Progenitor cell of endocrine pancreas (in vitro differentiated cells): Measurements from ENCODE around the gene MUC3A. TPM values are rescaled to one million over a fixed set of nuclear protein-coding genes. Genes with fewer than 3 reads are reported as not detected.

Experiments used
- DNase-seq: peaks from one replicate; pipeline ENCODE4 v3.0.0; 2021; ENCODE audit warnings: low spot score; ENCODE audit not compliant: unreplicated experiment
- H3K27ac Mint-ChIP-seq: 2 replicates; pipeline ENCODE4 v1.8.0; 2021; ENCODE audit warnings: mild to moderate bottlenecking, moderate library complexity, mixed read lengths
- H3K27me3 Mint-ChIP-seq: 2 replicates; pipeline ENCODE4 v1.8.0; 2021; ENCODE audit warnings: mixed read lengths
- H3K36me3 Mint-ChIP-seq: 2 replicates; pipeline ENCODE4 v1.8.0; 2022; ENCODE audit warnings: mixed read lengths; ENCODE audit not compliant: insufficient read depth
- H3K4me1 Mint-ChIP-seq: 2 replicates; pipeline ENCODE4 v1.8.0; 2021; ENCODE audit warnings: low read depth, mixed read lengths
- H3K4me3 Mint-ChIP-seq: 2 replicates; pipeline ENCODE4 v1.8.0; 2021; ENCODE audit warnings: low read depth, mild to moderate bottlenecking, moderate library complexity, mixed read lengths
- H3K9me3 Mint-ChIP-seq: 2 replicates; pipeline ENCODE4 v1.8.0; 2021; ENCODE audit warnings: low read depth, mixed read lengths
- CTCF ChIP-seq: fragments of 200-600 bp; sonication (generic); IDR thresholded peaks from one replicate; pipeline ENCODE4 v1.5.0; 2021; ENCODE audit warnings: antibody characterized with exemption, mild to moderate bottlenecking; ENCODE audit not compliant: unreplicated experiment
- total RNA-seq: library from RNA; stranded (reverse); gene quantifications from 2 replicates; pipeline ENCODE4 v1.2.1, GENCODE V29; 2021

The MUC3A gene
- total RNA-seq, 1 donor from 2014 or later: 2.0 TPM

- Mint-ChIP-seq H3K36me3 (no peaks in the 10 kb centered on the region), H3K9me3 (no peaks in the 10 kb centered on the region), H3K4me1 (no peaks in the 10 kb centered on the region), H3K27ac (no peak overlapping the region), H3K4me3 (no peak overlapping the region), H3K27me3 (peaks cover 25% of the 10 kb centered on the region)
- no peak for TF ChIP-seq CTCF
- no peak for DNase-seq
These were observed 10.6 kb downstream of the MUC3A start for GRCh38 chr7:100959894-100960293.

GRCh38 chr7:100962537-100962936 lies 13.2 kb downstream of the MUC3A start:
- TF ChIP-seq CTCF: no peak
- Mint-ChIP-seq H3K36me3 (no peaks in the 10 kb centered on the region), H3K27me3 (peaks cover 47% of the 10 kb centered on the region), H3K4me1 (peaks cover 7% of the 10 kb centered on the region), H3K4me3 (no peak overlapping the region), H3K9me3 (no peaks in the 10 kb centered on the region), H3K27ac (no peak overlapping the region)
- DNase-seq: no peak

GRCh38 chr7:100963386-100963785 lies 14.1 kb downstream of the MUC3A start:
- Mint-ChIP-seq H3K36me3 (no peaks in the 10 kb centered on the region), H3K4me3 (no peak overlapping the region), H3K27ac (no peak overlapping the region), H3K9me3 (no peaks in the 10 kb centered on the region), H3K27me3 (peaks cover 56% of the 10 kb centered on the region), H3K4me1 (peaks cover 7% of the 10 kb centered on the region)
- TF ChIP-seq CTCF: no peak
- DNase-seq: no peak

- H3K36me3 Mint-ChIP-seq: no peaks in the 10 kb centered on the region
- peaks cover 7% of the 10 kb centered on the region for H3K4me1 Mint-ChIP-seq
- no peak overlapping the region for H3K27ac Mint-ChIP-seq
- no peak for DNase-seq
- TF ChIP-seq CTCF: no peak
- peaks cover 60% of the 10 kb centered on the region for H3K27me3 Mint-ChIP-seq
- no peak overlapping the region for H3K4me3 Mint-ChIP-seq
- H3K9me3 Mint-ChIP-seq: no peaks in the 10 kb centered on the region
These were observed 14.5 kb downstream of the MUC3A start for GRCh38 chr7:100963874-100964273.

- no peak overlapping the region for H3K4me3 Mint-ChIP-seq
These were observed 15.3 kb downstream of the MUC3A start for GRCh38 chr7:100964630-100965029.

More at GRCh38 chr7:100964630-100965029, 15.3 kb downstream of the MUC3A start:
- peaks cover 7% of the 10 kb centered on the region for H3K4me1 Mint-ChIP-seq
- H3K27ac Mint-ChIP-seq: no peak overlapping the region
- H3K27me3 Mint-ChIP-seq: peaks cover 68% of the 10 kb centered on the region
- no peak for DNase-seq
- H3K9me3 Mint-ChIP-seq: no peaks in the 10 kb centered on the region
- no peak for TF ChIP-seq CTCF
- H3K36me3 Mint-ChIP-seq: no peaks in the 10 kb centered on the region
